ENCODE results near the gene SMS.

The SMS gene

GRCh38 chrX:21934414-21934813, 6.1 kb upstream of the SMS start:
- no peak for TF ChIP-seq CTCF (IDR thresholded peaks at IDR 0.05; ENCODE audit: control extremely low read depth, extremely low read depth, low read depth, missing control alignments)
- ChIA-PET CTCF (interaction anchor here (0.7 kb wide), 1 partner anchor 8 kb away, joined by 4 read pairs; no protein-coding TSS in a partner anchor), POLR2A (no interaction called here)
- DNase-seq (ENCODE audit: extremely low spot score), result no peak

GRCh38 chrX:21939906-21940305, 603 bp upstream of the SMS start:
- CTCF ChIA-PET, result no interaction called here

GRCh38 chrX:21943460-21944135, 3.1 kb downstream of the SMS start:
- POLR2A ChIA-PET, result interaction anchor here (0.6 kb wide), 1 partner anchor 120 kb away, joined by 6 read pairs; no protein-coding TSS in a partner anchor
- DNase-seq (ENCODE audit: extremely low spot score), result no peak
- TF ChIP-seq CTCF (IDR thresholded peaks at IDR 0.05; ENCODE audit: control extremely low read depth, extremely low read depth, low read depth, missing control alignments), result no peak
- CTCF ChIA-PET, result no interaction called here

More at GRCh38 chrX:21939906-21940305, 603 bp upstream of the SMS start:
- POLR2A ChIA-PET, result no interaction called here
- TF ChIP-seq CTCF (IDR thresholded peaks at IDR 0.05; ENCODE audit: control extremely low read depth, extremely low read depth, low read depth, missing control alignments), result no peak
- DNase-seq (ENCODE audit: extremely low spot score), result no peak

- TF ChIP-seq CTCF (IDR thresholded peaks at IDR 0.05; ENCODE audit: control extremely low read depth, extremely low read depth, low read depth, missing control alignments), result no peak
- no peak for DNase-seq (ENCODE audit: extremely low spot score)
- CTCF ChIA-PET, result no interaction called here
- POLR2A ChIA-PET, result interaction anchor here (0.6 kb wide), 1 partner anchor 37 kb away, joined by 4 read pairs; no protein-coding TSS in a partner anchor
Observed at GRCh38 chrX:21944136-21944615, 3.7 kb downstream of the SMS start.

GRCh38 chrX:21946925-21947641, 6.6 kb downstream of the SMS start:
- ChIA-PET CTCF (no interaction called here), POLR2A (no interaction called here)
- no peak for DNase-seq (ENCODE audit: extremely low spot score)
- TF ChIP-seq CTCF (IDR thresholded peaks at IDR 0.05; ENCODE audit: control extremely low read depth, extremely low read depth, low read depth, missing control alignments), result no peak

GRCh38 chrX:21947671-21948070, 7.2 kb downstream of the SMS start:
- ChIA-PET POLR2A (no interaction called here), CTCF (interaction anchor here (1.4 kb wide), 1 partner anchor 24 kb away, joined by 5 read pairs; no protein-coding TSS in a partner anchor)
- no peak for DNase-seq (ENCODE audit: extremely low spot score)
- TF ChIP-seq CTCF (IDR thresholded peaks at IDR 0.05; ENCODE audit: control extremely low read depth, extremely low read depth, low read depth, missing control alignments), result no peak
